ENCODE data around the gene SCYGR5.
"Not testable (repeated sequence)": the region's sequence is repeated elsewhere in the genome, so short reads cannot be mapped to it uniquely, and the experiment has no call there.

SCYGR5 gene

GRCh38 chr2:227673620-227674019 is 7.0 kb downstream of the SCYGR5 start:
- not testable (repeated sequence) for DNase-seq (ENCODE audit: low spot score)

- DNase-seq (ENCODE audit: low spot score) = no peak
Observed at GRCh38 chr2:227674485-227674884, 7.9 kb downstream of the SCYGR5 start.

GRCh38 chr2:227677928-227678327 is 11.3 kb downstream of the SCYGR5 start:
- no peak for DNase-seq (ENCODE audit: low spot score)

- no peak for DNase-seq (ENCODE audit: low spot score)
Observed at GRCh38 chr2:227684258-227684657, 17.7 kb downstream of the SCYGR5 start.

GRCh38 chr2:227687189-227687588 is 20.6 kb downstream of the SCYGR5 start:
- DNase-seq (ENCODE audit: low spot score) = no peak

GRCh38 chr2:227696990-227697679 is 30.5 kb downstream of the SCYGR5 start:
- no peak for DNase-seq (ENCODE audit: low spot score)

- no peak for DNase-seq (ENCODE audit: low spot score)
Observed at GRCh38 chr2:227701556-227701955, 35.0 kb downstream of the SCYGR5 start.

GRCh38 chr2:227703280-227703732 is 36.7 kb downstream of the SCYGR5 start:
- DNase-seq (ENCODE audit: low spot score) = no peak

- DNase-seq (ENCODE audit: low spot score) = no peak
Observed at GRCh38 chr2:227703961-227704360, 37.4 kb downstream of the SCYGR5 start.

GRCh38 chr2:227706859-227707258 is 40.3 kb downstream of the SCYGR5 start:
- no peak for DNase-seq (ENCODE audit: low spot score)

- DNase-seq (ENCODE audit: low spot score) = no peak
Observed at GRCh38 chr2:227707390-227707789, 40.8 kb downstream of the SCYGR5 start.

- no peak for DNase-seq (ENCODE audit: low spot score)
Observed at GRCh38 chr2:227710986-227711385, 44.4 kb downstream of the SCYGR5 start.

GRCh38 chr2:227713291-227713690 is 46.7 kb downstream of the SCYGR5 start:
- DNase-seq (ENCODE audit: low spot score) = no peak

- no peak for DNase-seq (ENCODE audit: low spot score)
Observed at GRCh38 chr2:227716501-227716900, 49.9 kb downstream of the SCYGR5 start.
